ENCODE data around the gene RNU6-8. TPM values are rescaled to one million over a fixed set of nuclear protein-coding genes. Genes with fewer than 3 reads are reported as not detected.

The RNU6-8 gene
- total and polyA plus RNA-seq, 10 of the 15 experiments (the other 5 are each of a cell fraction or from before 2014, with no cell fraction given) = not detected

DNA sequence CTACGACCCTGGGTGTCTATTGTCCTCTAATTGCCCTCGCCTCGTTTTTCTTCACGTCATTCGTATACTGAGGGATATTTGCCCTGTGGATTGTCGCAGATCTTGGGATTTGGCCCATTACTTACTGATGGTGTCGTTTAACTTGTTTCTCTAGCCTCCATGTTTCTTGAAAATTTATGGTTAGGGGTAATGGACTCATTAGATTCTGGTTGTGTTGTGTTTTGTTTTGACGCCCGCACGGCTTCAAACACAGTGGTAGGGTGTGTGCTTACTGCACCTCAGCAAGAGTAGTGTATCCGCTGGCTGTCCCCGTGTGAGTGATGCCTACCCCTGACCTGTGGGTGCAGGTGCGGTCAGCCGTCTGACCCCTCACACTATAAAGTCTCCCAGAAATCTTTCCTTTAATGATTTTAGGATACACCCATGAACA, 874 bp upstream of the RNU6-8 start:
- Histone ChIP-seq H4K20me1 (ENCODE audit: control insufficient read depth, insufficient read depth) (no peaks in the 10 kb centered on the region), H3K27ac (ENCODE audit: control insufficient read depth, insufficient read depth) (no peak overlapping the region), H2AFZ (ENCODE audit: control insufficient read depth, low read depth, low read length) (peak overlapping the region; percentile 95), H3K79me2 (ENCODE audit: control insufficient read depth, insufficient read depth, low read length) (no peaks in the 10 kb centered on the region), H3K4me2 (ENCODE audit: control insufficient read depth, insufficient read depth) (peak overlapping the region; percentile 68), H3K9me3 (replicated peaks; ENCODE audit: control insufficient read depth, insufficient read depth, low read length) (no peaks in the 10 kb centered on the region), H3K36me3 (ENCODE audit: control insufficient read depth in 2 of 2, insufficient read depth in 2 of 2, low read length in 1 of 2) (no peaks in the 10 kb centered on the region), H3K4me3 (peak overlapping the region; percentile 73), H3K4me1 (ENCODE audit: control insufficient read depth, insufficient read depth, low read length) (peaks cover 29% of the 10 kb centered on the region), H3K9ac (ENCODE audit: control insufficient read depth, insufficient read depth, low read length) (no peak overlapping the region; the same call in 1 of the 2 replicates), H3K27me3 (replicated peaks in 1 of 2; ENCODE audit: control insufficient read depth in 2 of 2, insufficient read depth in 2 of 2, low read length in 1 of 2) (no peaks in the 10 kb centered on the region)
- intact Hi-C loops (cut with micrococcal nuclease; ENCODE audit: unreplicated experiment) (loop anchor here (2.0 kb wide), 2 partner anchors 101 to 127 kb away; partner anchors contain the start of gene ARHGAP5), in situ Hi-C loops (cut with MboI) (loop anchor here (5.0 kb wide), 1 partner anchor 127 kb away; the partner anchor contains the start of gene ARHGAP5)
- ATAC-seq = 0 out of 3 replicates have a peak, but pooled peaks have one; percentile 7
- ChIA-PET SMC1A (ENCODE audit: uncharacterized antibody, unreplicated experiment) (interaction anchor here (0.7 to 2.4 kb wide), 5 partner anchors 16 to 995 kb away, joined by 3 to 9 read pairs (median 3); partner anchors contain the start of gene ARHGAP5), RAD21 (ENCODE audit: unreplicated experiment) (interaction anchor here (0.5 to 1.3 kb wide), 8 partner anchors 45 to 277 kb away, joined by 3 to 5 read pairs (median 3); partner anchors contain the start of gene ARHGAP5), CTCF (interaction anchor here (0.7 to 2.0 kb wide), 6 partner anchors 49 to 130 kb away, joined by 3 to 12 read pairs (median 4); partner anchors contain the start of gene ARHGAP5), POLR2A (interaction anchor here (0.7 kb wide), 1 partner anchor 126 kb away, joined by 3 read pairs; no protein-coding TSS in a partner anchor)
- DNase-seq (ENCODE audit: low read depth, low spot score) = no peak
- WGBS (ENCODE audit: insufficient coverage, insufficient replicate concordance, low lambda C conversion rate, missing lambda C conversion rate) = 0% methylated on average over 14 of the region's 14 CpGs
- TF ChIP-seq ATF7 (IDR thresholded peaks at IDR 0.05; ENCODE audit: low read depth) (no peak), NR2C2 (IDR thresholded peaks at IDR 0.05; ENCODE audit: borderline replicate concordance, control insufficient read depth, insufficient read length, low read depth) (no peak), RFX5 (IDR thresholded peaks at IDR 0.05; ENCODE audit: low read depth, low read length) (no peak)
- FAIRE-seq = no peak
- BruUV-seq (replicated peaks) = TSS peak; percentile 71

DNA sequence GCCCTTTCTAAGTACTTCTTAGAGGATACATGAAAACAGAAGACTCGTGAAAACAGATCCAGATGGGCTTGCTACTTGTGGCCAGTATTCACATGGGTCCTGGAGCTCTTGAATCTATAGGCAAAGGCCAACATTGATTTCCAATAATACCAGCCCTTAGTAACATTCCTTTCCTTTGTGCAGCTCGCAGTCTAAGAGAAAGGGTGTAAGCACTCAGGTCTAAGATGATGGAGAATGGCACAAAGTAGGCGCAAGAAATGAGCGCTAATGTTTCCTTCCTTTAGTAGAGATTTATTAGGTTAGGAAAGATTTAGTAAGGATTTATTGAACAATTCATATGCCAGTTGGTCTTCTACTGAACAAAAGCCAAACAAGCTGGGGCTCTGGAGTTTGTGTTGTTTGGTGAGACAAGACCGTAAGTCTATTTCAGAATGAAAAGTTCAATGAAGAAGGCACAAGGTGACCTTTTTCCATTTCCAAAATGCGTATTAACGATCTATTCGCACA, 525 bp downstream of the RNU6-8 start:
- ChIA-PET SMC1A (ENCODE audit: uncharacterized antibody, unreplicated experiment) (interaction anchor here (1.4 to 2.4 kb wide), 2 partner anchors 126 to 994 kb away, joined by 3 to 9 read pairs; partner anchors contain the start of gene ARHGAP5), CTCF (interaction anchor here (0.6 to 2.0 kb wide), 5 partner anchors 51 to 129 kb away, joined by 3 to 12 read pairs (median 4); no protein-coding TSS in a partner anchor), POLR2A (interaction anchor here (1.0 kb wide), 1 partner anchor 122 kb away, joined by 3 read pairs; no protein-coding TSS in a partner anchor), RAD21 (ENCODE audit: unreplicated experiment) (interaction anchor here (1.3 kb wide), 1 partner anchor 49 kb away, joined by 5 read pairs; no protein-coding TSS in a partner anchor)
- no TSS peak for BruUV-seq (replicated peaks)
- Histone ChIP-seq H3K9ac (ENCODE audit: control insufficient read depth, insufficient read depth, low read length) (no peak overlapping the region), H3K4me1 (ENCODE audit: control insufficient read depth, insufficient read depth, low read length) (peaks cover 35% of the 10 kb centered on the region), H3K79me2 (ENCODE audit: control insufficient read depth, insufficient read depth, low read length) (no peaks in the 10 kb centered on the region), H2AFZ (ENCODE audit: control insufficient read depth, low read depth, low read length) (no peak overlapping the region), H3K9me3 (replicated peaks; ENCODE audit: control insufficient read depth, insufficient read depth, low read length) (no peaks in the 10 kb centered on the region), H3K4me3 (peak overlapping the region; percentile 73), H4K20me1 (ENCODE audit: control insufficient read depth, insufficient read depth) (no peaks in the 10 kb centered on the region), H3K36me3 (ENCODE audit: control insufficient read depth in 2 of 2, insufficient read depth in 2 of 2, low read length in 1 of 2) (no peaks in the 10 kb centered on the region), H3K27me3 (replicated peaks in 1 of 2; ENCODE audit: control insufficient read depth in 2 of 2, insufficient read depth in 2 of 2, low read length in 1 of 2) (no peaks in the 10 kb centered on the region), H3K27ac (ENCODE audit: control insufficient read depth, insufficient read depth) (no peak overlapping the region), H3K4me2 (ENCODE audit: control insufficient read depth, insufficient read depth) (peak overlapping the region; percentile 91)
- intact Hi-C loops (cut with micrococcal nuclease; ENCODE audit: unreplicated experiment) = loop anchor here (2.0 kb wide), 2 partner anchors 100 to 126 kb away; partner anchors contain the start of gene ARHGAP5
- FAIRE-seq (no peak), ATAC-seq (no peak), DNase-seq (ENCODE audit: low read depth, low spot score) (no peak)
- WGBS (ENCODE audit: insufficient coverage, insufficient replicate concordance, low lambda C conversion rate, missing lambda C conversion rate) = under 1% methylated on average over 8 of the region's 8 CpGs
- TF ChIP-seq JUNB (IDR thresholded peaks at IDR 0.05) = no peak
- in situ Hi-C loops (cut with MboI) = loop anchor here (5.0 kb wide), 1 partner anchor 125 kb away; the partner anchor contains the start of gene ARHGAP5

All from GM12878 (cell line).